ENCODE results near the gene SYP.

SYP gene

GRCh38 chrX:49205443-49205842 lies 5.5 kb upstream of the SYP start:
- no peaks in the 10 kb centered on the region for H3K9me3 ChIP-seq (ENCODE audit: control insufficient read depth, insufficient read depth, low read length)
- H3K4me1 ChIP-seq (ENCODE audit: control insufficient read depth, insufficient read depth, low read length): no peaks in the 10 kb centered on the region; the same call in 1 of the 2 replicates
- H3K27me3 ChIP-seq (ENCODE audit: control insufficient read depth, insufficient read depth, low read length): no peaks in the 10 kb centered on the region
- no peak overlapping the region for H3K27ac ChIP-seq (ENCODE audit: low read length)
- H3K36me3 ChIP-seq (ENCODE audit: control insufficient read depth, insufficient read depth, low read length): no peaks in the 10 kb centered on the region
- H3K4me3 ChIP-seq (ENCODE audit: low read length): no peak overlapping the region
- DNase-seq (ENCODE audit: low read depth, low spot score): no peak
- WGBS (ENCODE audit: insufficient coverage, insufficient read length): no CpG with 5 or more reads among the region's 13 CpGs

GRCh38 chrX:49204709-49205108 lies 4.7 kb upstream of the SYP start:
- Histone ChIP-seq H3K4me3 (ENCODE audit: low read length) (no peak overlapping the region), H3K27me3 (ENCODE audit: control insufficient read depth, insufficient read depth, low read length) (no peaks in the 10 kb centered on the region), H3K36me3 (ENCODE audit: control insufficient read depth, insufficient read depth, low read length) (no peaks in the 10 kb centered on the region), H3K9me3 (ENCODE audit: control insufficient read depth, insufficient read depth, low read length) (no peaks in the 10 kb centered on the region), H3K4me1 (ENCODE audit: control insufficient read depth, insufficient read depth, low read length) (no peaks in the 10 kb centered on the region; the same call in 1 of the 2 replicates), H3K27ac (ENCODE audit: low read length) (no peak overlapping the region)
- no peak for DNase-seq (ENCODE audit: low read depth, low spot score)
- WGBS (ENCODE audit: insufficient coverage, insufficient read length): no CpG with 5 or more reads among the region's 4 CpGs

- no peaks in the 10 kb centered on the region for H3K27me3 ChIP-seq (ENCODE audit: control insufficient read depth, insufficient read depth, low read length)
- DNase-seq (ENCODE audit: low read depth, low spot score): no peak
- no peak overlapping the region for H3K27ac ChIP-seq (ENCODE audit: low read length)
- H3K9me3 ChIP-seq (ENCODE audit: control insufficient read depth, insufficient read depth, low read length): no peaks in the 10 kb centered on the region
- H3K36me3 ChIP-seq (ENCODE audit: control insufficient read depth, insufficient read depth, low read length): no peaks in the 10 kb centered on the region
- H3K4me1 ChIP-seq (ENCODE audit: control insufficient read depth, insufficient read depth, low read length): no peaks in the 10 kb centered on the region; the same call in 1 of the 2 replicates
- WGBS (ENCODE audit: insufficient coverage, insufficient read length): no CpG with 5 or more reads among the region's 6 CpGs
- no peak overlapping the region for H3K4me3 ChIP-seq (ENCODE audit: low read length)
Observed at GRCh38 chrX:49204017-49204416, 4.0 kb upstream of the SYP start.

GRCh38 chrX:49203536-49203935 lies 3.5 kb upstream of the SYP start:
- Histone ChIP-seq H3K27me3 (ENCODE audit: control insufficient read depth, insufficient read depth, low read length) (no peaks in the 10 kb centered on the region), H3K36me3 (ENCODE audit: control insufficient read depth, insufficient read depth, low read length) (no peaks in the 10 kb centered on the region), H3K9me3 (ENCODE audit: control insufficient read depth, insufficient read depth, low read length) (no peaks in the 10 kb centered on the region), H3K4me1 (ENCODE audit: control insufficient read depth, insufficient read depth, low read length) (peaks cover 2% of the 10 kb centered on the region; the same call in 1 of the 2 replicates), H3K27ac (ENCODE audit: low read length) (no peak overlapping the region), H3K4me3 (ENCODE audit: low read length) (no peak overlapping the region)
- WGBS (ENCODE audit: insufficient coverage, insufficient read length): no CpG with 5 or more reads among the region's 3 CpGs
- DNase-seq (ENCODE audit: low read depth, low spot score): no peak

- H3K9me3 ChIP-seq (ENCODE audit: control insufficient read depth, insufficient read depth, low read length): no peaks in the 10 kb centered on the region
- H3K4me1 ChIP-seq (ENCODE audit: control insufficient read depth, insufficient read depth, low read length): peaks cover 2% of the 10 kb centered on the region; the same call in 1 of the 2 replicates
- H3K27ac ChIP-seq (ENCODE audit: low read length): no peak overlapping the region
- WGBS (ENCODE audit: insufficient coverage, insufficient read length): no CpG with 5 or more reads among the region's 2 CpGs
- H3K36me3 ChIP-seq (ENCODE audit: control insufficient read depth, insufficient read depth, low read length): no peaks in the 10 kb centered on the region
- H3K27me3 ChIP-seq (ENCODE audit: control insufficient read depth, insufficient read depth, low read length): no peaks in the 10 kb centered on the region
- DNase-seq (ENCODE audit: low read depth, low spot score): no peak
- H3K4me3 ChIP-seq (ENCODE audit: low read length): no peak overlapping the region
Observed at GRCh38 chrX:49202022-49202421, 2.0 kb upstream of the SYP start.

GRCh38 chrX:49199315-49199595 lies 738 bp downstream of the SYP start:
- Histone ChIP-seq H3K4me3 (ENCODE audit: low read length) (peak overlapping the region; percentile 49; the same call in 1 of the 2 replicates), H3K4me1 (ENCODE audit: control insufficient read depth, insufficient read depth, low read length) (peaks cover 2% of the 10 kb centered on the region; the same call in 1 of the 2 replicates), H3K27ac (ENCODE audit: low read length) (no peak overlapping the region), H3K27me3 (ENCODE audit: control insufficient read depth, insufficient read depth, low read length) (no peaks in the 10 kb centered on the region), H3K9me3 (ENCODE audit: control insufficient read depth, insufficient read depth, low read length) (no peaks in the 10 kb centered on the region), H3K36me3 (ENCODE audit: control insufficient read depth, insufficient read depth, low read length) (no peaks in the 10 kb centered on the region)
- no peak for DNase-seq (ENCODE audit: low read depth, low spot score)
- WGBS (ENCODE audit: insufficient coverage, insufficient read length): no CpG with 5 or more reads among the region's 11 CpGs

- no peak for DNase-seq (ENCODE audit: low read depth, low spot score)
- WGBS (ENCODE audit: insufficient coverage, insufficient read length): no CpG with 5 or more reads among the region's 12 CpGs
- Histone ChIP-seq H3K36me3 (ENCODE audit: control insufficient read depth, insufficient read depth, low read length) (no peaks in the 10 kb centered on the region), H3K27ac (ENCODE audit: low read length) (no peak overlapping the region), H3K9me3 (ENCODE audit: control insufficient read depth, insufficient read depth, low read length) (no peaks in the 10 kb centered on the region), H3K4me3 (ENCODE audit: low read length) (peak overlapping the region; percentile 49; the same call in 1 of the 2 replicates), H3K27me3 (ENCODE audit: control insufficient read depth, insufficient read depth, low read length) (no peaks in the 10 kb centered on the region), H3K4me1 (ENCODE audit: control insufficient read depth, insufficient read depth, low read length) (peaks cover 2% of the 10 kb centered on the region; the same call in 1 of the 2 replicates)
Observed at GRCh38 chrX:49198540-49199314, 1.3 kb downstream of the SYP start.

- DNase-seq (ENCODE audit: low read depth, low spot score): no peak
- H3K27me3 ChIP-seq (ENCODE audit: control insufficient read depth, insufficient read depth, low read length): no peaks in the 10 kb centered on the region
- no peak overlapping the region for H3K4me3 ChIP-seq (ENCODE audit: low read length)
- H3K9me3 ChIP-seq (ENCODE audit: control insufficient read depth, insufficient read depth, low read length): no peaks in the 10 kb centered on the region
- H3K27ac ChIP-seq (ENCODE audit: low read length): no peak overlapping the region
- H3K4me1 ChIP-seq (ENCODE audit: control insufficient read depth, insufficient read depth, low read length): peaks cover 3% of the 10 kb centered on the region
- H3K36me3 ChIP-seq (ENCODE audit: control insufficient read depth, insufficient read depth, low read length): no peaks in the 10 kb centered on the region
- no CpG with 5 or more reads among the region's 13 CpGs for WGBS (ENCODE audit: insufficient coverage, insufficient read length)
Observed at GRCh38 chrX:49197543-49198087, 2.4 kb downstream of the SYP start.

GRCh38 chrX:49193542-49193964 lies 6.4 kb downstream of the SYP start:
- WGBS (ENCODE audit: insufficient coverage, insufficient read length): no CpG with 5 or more reads among the region's 2 CpGs
- H3K4me1 ChIP-seq (ENCODE audit: control insufficient read depth, insufficient read depth, low read length): peaks cover 1% of the 10 kb centered on the region; the same call in 1 of the 2 replicates
- no peak for DNase-seq (ENCODE audit: low read depth, low spot score)
- no peak overlapping the region for H3K27ac ChIP-seq (ENCODE audit: low read length)
- no peaks in the 10 kb centered on the region for H3K27me3 ChIP-seq (ENCODE audit: control insufficient read depth, insufficient read depth, low read length)
- no peaks in the 10 kb centered on the region for H3K9me3 ChIP-seq (ENCODE audit: control insufficient read depth, insufficient read depth, low read length)
- no peaks in the 10 kb centered on the region for H3K36me3 ChIP-seq (ENCODE audit: control insufficient read depth, insufficient read depth, low read length)
- H3K4me3 ChIP-seq (ENCODE audit: low read length): no peak overlapping the region

GRCh38 chrX:49192722-49193328 lies 7.2 kb downstream of the SYP start:
- Histone ChIP-seq H3K4me1 (ENCODE audit: control insufficient read depth, insufficient read depth, low read length) (peaks cover 1% of the 10 kb centered on the region), H3K9me3 (ENCODE audit: control insufficient read depth, insufficient read depth, low read length) (no peaks in the 10 kb centered on the region), H3K27ac (ENCODE audit: low read length) (no peak overlapping the region), H3K27me3 (ENCODE audit: control insufficient read depth, insufficient read depth, low read length) (no peaks in the 10 kb centered on the region), H3K36me3 (ENCODE audit: control insufficient read depth, insufficient read depth, low read length) (no peaks in the 10 kb centered on the region), H3K4me3 (ENCODE audit: low read length) (no peak overlapping the region)
- DNase-seq (ENCODE audit: low read depth, low spot score): no peak
- no CpG with 5 or more reads among the region's 10 CpGs for WGBS (ENCODE audit: insufficient coverage, insufficient read length)
